Activated CD8-positive, alpha-beta memory T cell treated with anti-CD3 and anti-CD28 coated beads, Interleukin-2, amount 50 U/mL, for 24 hours (primary cell): Measurements from ENCODE around the gene MIA.
"Not testable (repeated sequence)": the region's sequence is repeated elsewhere in the genome, so short reads cannot be mapped to it uniquely, and the experiment has no call there.

ENCODE experiments used
- DNase-seq: peaks from one replicate; pipeline ENCODE4 v3.0.0-alpha.2; 2020; ENCODE audit errors: extremely low read depth

The MIA gene

GRCh38 chr19:40822704-40823553 is 47.6 kb downstream of the MIA start:
- DNase-seq, result not testable (repeated sequence)

DNA sequence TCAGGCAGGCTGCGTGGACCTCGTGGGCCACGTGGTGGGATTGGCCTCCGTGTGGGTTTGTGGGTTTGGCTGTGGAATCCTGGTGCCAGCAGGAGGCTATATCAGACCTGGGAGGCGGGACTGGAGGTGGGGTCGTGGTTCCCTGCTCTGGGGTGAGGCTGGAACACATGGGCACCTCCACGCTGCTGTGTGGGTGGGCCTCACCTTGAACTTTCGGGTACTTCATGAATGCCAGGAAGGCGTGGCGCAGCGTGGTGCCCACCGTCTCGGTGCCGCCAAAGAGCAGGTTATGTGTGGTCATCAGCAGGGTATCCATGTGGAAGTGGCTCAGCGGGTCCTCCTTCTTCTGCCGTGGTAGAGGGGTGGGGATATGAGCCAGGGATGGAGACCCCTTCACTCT is 49.6 kb downstream of the MIA start:
- DNase-seq, result not testable (repeated sequence)

DNA sequence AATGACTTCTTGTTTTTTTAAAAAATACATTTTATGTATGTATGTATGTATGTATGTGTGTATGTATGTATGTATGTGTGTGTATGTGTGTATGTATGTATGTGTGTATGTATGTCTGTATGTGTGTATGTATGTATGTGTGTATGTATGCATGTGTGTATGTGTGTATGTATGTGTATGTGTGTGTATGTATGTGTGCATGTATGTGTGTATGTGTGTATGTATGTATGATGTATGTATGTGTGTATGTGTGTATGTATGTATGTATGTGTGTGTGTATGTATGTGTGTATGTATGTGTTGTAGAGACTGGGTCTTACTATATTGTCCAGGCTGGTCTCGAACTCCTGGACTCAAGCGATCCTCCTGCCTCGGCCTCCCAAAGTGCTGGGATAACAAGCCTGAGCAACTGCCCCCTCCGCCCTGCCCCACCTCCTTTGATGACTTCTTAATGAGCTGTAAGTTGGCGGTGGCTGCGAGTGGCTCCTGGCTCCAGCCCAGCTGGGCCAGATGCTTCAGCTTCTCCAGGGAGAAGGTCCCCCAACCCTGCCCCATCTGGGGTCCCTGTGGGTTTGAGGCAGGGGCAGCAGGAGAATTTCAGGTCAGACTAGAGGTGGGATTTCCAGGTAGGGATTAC is 50.3 kb downstream of the MIA start:
- not testable (repeated sequence) for DNase-seq

GRCh38 chr19:40826312-40826698 is 51.0 kb downstream of the MIA start:
- DNase-seq, result not testable (repeated sequence)

- not testable (repeated sequence) for DNase-seq
Observed at GRCh38 chr19:40826699-40827385, 51.5 kb downstream of the MIA start.
